ENCODE data around the gene WDR45B.

The WDR45B gene

GRCh38 chr17:82681547-82681946, 33.3 kb upstream of the WDR45B start:
- no peak for TF ChIP-seq OSR1 (CRISPR knock-in tag; IDR thresholded peaks at IDR 0.05)
- no peak for TF ChIP-seq ZNF8 (CRISPR knock-in tag; IDR thresholded peaks at IDR 0.05)
- no peak for TF ChIP-seq ISL1 (CRISPR knock-in tag; IDR thresholded peaks at IDR 0.05)
- no peak for TF ChIP-seq RARB (CRISPR knock-in tag; IDR thresholded peaks at IDR 0.05)
- no peak for TF ChIP-seq ZNF70 (CRISPR knock-in tag; IDR thresholded peaks at IDR 0.05)
- no peak for TF ChIP-seq GLIS3 (CRISPR knock-in tag; IDR thresholded peaks at IDR 0.05)
- no peak for TF ChIP-seq CSDC2 (CRISPR knock-in tag; IDR thresholded peaks at IDR 0.05)
- no peak for TF ChIP-seq BACH2 (CRISPR knock-in tag; IDR thresholded peaks at IDR 0.05; ENCODE audit: borderline replicate concordance)
- no peak for TF ChIP-seq PPARA (CRISPR knock-in tag; IDR thresholded peaks at IDR 0.05; ENCODE audit: borderline replicate concordance)
- no peak for TF ChIP-seq ZNF565 (CRISPR knock-in tag; conservative IDR thresholded peaks at IDR 0.05; ENCODE audit: low read depth)
- ATAC-seq = no peak

- no peak for TF ChIP-seq BACH2 (CRISPR knock-in tag; IDR thresholded peaks at IDR 0.05; ENCODE audit: borderline replicate concordance)
- no peak for TF ChIP-seq ZFP30 (CRISPR knock-in tag; IDR thresholded peaks at IDR 0.05)
- TF ChIP-seq GLIS3 (CRISPR knock-in tag; IDR thresholded peaks at IDR 0.05) = no peak
- no peak for TF ChIP-seq ZNF70 (CRISPR knock-in tag; IDR thresholded peaks at IDR 0.05)
- no peak for TF ChIP-seq SNAI2 (CRISPR knock-in tag; IDR thresholded peaks at IDR 0.05)
- TF ChIP-seq ZNF565 (CRISPR knock-in tag; conservative IDR thresholded peaks at IDR 0.05; ENCODE audit: low read depth) = no peak
- no peak for TF ChIP-seq RARB (CRISPR knock-in tag; IDR thresholded peaks at IDR 0.05)
- TF ChIP-seq, protein P1, sequence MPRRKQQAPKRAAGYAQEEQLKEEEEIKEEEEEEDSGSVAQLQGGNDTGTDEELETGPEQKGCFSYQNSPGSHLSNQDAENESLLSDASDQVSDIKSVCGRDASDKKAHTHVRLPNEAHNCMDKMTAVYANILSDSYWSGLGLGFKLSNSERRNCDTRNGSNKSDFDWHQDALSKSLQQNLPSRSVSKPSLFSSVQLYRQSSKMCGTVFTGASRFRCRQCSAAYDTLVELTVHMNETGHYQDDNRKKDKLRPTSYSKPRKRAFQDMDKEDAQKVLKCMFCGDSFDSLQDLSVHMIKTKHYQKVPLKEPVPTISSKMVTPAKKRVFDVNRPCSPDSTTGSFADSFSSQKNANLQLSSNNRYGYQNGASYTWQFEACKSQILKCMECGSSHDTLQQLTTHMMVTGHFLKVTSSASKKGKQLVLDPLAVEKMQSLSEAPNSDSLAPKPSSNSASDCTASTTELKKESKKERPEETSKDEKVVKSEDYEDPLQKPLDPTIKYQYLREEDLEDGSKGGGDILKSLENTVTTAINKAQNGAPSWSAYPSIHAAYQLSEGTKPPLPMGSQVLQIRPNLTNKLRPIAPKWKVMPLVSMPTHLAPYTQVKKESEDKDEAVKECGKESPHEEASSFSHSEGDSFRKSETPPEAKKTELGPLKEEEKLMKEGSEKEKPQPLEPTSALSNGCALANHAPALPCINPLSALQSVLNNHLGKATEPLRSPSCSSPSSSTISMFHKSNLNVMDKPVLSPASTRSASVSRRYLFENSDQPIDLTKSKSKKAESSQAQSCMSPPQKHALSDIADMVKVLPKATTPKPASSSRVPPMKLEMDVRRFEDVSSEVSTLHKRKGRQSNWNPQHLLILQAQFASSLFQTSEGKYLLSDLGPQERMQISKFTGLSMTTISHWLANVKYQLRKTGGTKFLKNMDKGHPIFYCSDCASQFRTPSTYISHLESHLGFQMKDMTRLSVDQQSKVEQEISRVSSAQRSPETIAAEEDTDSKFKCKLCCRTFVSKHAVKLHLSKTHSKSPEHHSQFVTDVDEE (CRISPR knock-in tag; IDR thresholded peaks at IDR 0.05) = no peak
- no peak for ATAC-seq
Measured at GRCh38 chr17:82679586-82680465, 31.6 kb upstream of the WDR45B start.

GRCh38 chr17:82678265-82678891, 30.1 kb upstream of the WDR45B start:
- TF ChIP-seq CREB5 (CRISPR knock-in tag; IDR thresholded peaks at IDR 0.05; ENCODE audit: low read depth) = no peak
- TF ChIP-seq GLIS3 (CRISPR knock-in tag; IDR thresholded peaks at IDR 0.05) = no peak
- no peak for TF ChIP-seq TOX (CRISPR knock-in tag; IDR thresholded peaks at IDR 0.05; ENCODE audit: borderline replicate concordance)
- no peak for TF ChIP-seq TCF4 (CRISPR knock-in tag; IDR thresholded peaks at IDR 0.05; ENCODE audit: borderline replicate concordance)
- no peak for TF ChIP-seq CSRNP3 (CRISPR knock-in tag; IDR thresholded peaks at IDR 0.05)
- TF ChIP-seq PPARA (CRISPR knock-in tag; IDR thresholded peaks at IDR 0.05; ENCODE audit: borderline replicate concordance) = no peak
- TF ChIP-seq ZC3H10 (CRISPR knock-in tag; IDR thresholded peaks at IDR 0.05) = no peak
- no peak for TF ChIP-seq SNAI2 (CRISPR knock-in tag; IDR thresholded peaks at IDR 0.05)
- no peak for TF ChIP-seq PATZ1 (CRISPR knock-in tag; IDR thresholded peaks at IDR 0.05; ENCODE audit: borderline replicate concordance)
- TF ChIP-seq ARNTL (CRISPR knock-in tag; IDR thresholded peaks at IDR 0.05; ENCODE audit: borderline replicate concordance, low read depth) = no peak
- TF ChIP-seq, protein P1 (CRISPR knock-in tag; IDR thresholded peaks at IDR 0.05) = no peak
- TF ChIP-seq CSDC2 (CRISPR knock-in tag; IDR thresholded peaks at IDR 0.05) = no peak
- TF ChIP-seq ISL1 (CRISPR knock-in tag; IDR thresholded peaks at IDR 0.05) = no peak
- no peak for TF ChIP-seq ZNF8 (CRISPR knock-in tag; IDR thresholded peaks at IDR 0.05)
- no peak for TF ChIP-seq BACH2 (CRISPR knock-in tag; IDR thresholded peaks at IDR 0.05; ENCODE audit: borderline replicate concordance)
- no peak for TF ChIP-seq OSR1 (CRISPR knock-in tag; IDR thresholded peaks at IDR 0.05)
- TF ChIP-seq POU6F1 (CRISPR knock-in tag; IDR thresholded peaks at IDR 0.05; ENCODE audit: borderline replicate concordance, low read depth) = no peak
- no peak for TF ChIP-seq ZNF70 (CRISPR knock-in tag; IDR thresholded peaks at IDR 0.05)
- TF ChIP-seq RARB (CRISPR knock-in tag; IDR thresholded peaks at IDR 0.05) = no peak
- no peak for ATAC-seq
